ENCODE data around the gene AFF3. TPM values are rescaled to one million over a fixed set of nuclear protein-coding genes. Genes with fewer than 3 reads are reported as not detected.

The AFF3 gene
- total and polyA plus RNA-seq, 2 of the 8 experiments (the other 6 are each of a cell fraction or from before 2014, with no cell fraction given): 0.27 to 3.0 TPM

DNA sequence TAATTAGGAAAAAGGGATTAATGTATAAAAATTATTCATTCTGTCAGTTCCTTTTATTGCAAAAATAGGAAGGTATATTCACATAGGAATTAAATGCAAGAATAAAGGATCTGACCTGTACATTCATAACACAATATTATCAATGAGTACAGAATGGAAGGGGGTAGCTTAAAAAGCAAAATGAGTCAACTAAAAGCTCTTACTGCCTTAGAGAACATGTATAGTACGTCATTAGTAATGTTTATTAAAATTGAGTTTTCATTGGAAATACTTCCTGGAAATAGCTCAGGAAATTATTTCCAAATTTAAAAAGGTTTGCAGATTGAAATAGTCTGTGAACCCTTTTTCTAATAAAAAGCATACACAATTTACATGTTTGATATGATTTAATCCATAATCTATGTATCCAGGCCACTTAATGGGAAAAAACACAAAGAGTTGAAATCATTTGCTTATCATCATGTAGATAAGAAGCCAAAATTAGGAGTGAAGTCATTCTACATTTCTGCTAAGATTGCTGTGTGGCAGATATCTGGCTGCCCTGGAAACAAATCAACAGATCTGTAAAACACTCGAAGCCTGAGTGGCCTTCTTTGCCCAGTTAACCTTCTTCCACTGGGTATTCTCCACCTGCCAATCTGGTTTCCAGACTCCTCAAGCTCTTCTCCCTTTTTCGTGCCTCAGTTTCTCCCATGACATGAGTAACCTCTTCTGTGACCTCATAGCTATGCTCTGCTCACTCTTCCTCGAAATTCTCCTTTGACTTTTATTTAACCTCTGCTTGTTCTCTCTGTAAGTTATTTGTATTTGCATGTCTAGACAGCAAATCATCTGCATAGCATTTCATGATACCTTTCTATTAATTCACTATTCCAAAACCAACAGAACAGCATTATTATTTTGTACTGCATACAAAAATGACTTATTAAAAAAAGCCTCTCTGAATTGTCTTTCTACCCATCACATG, 471.3 kb downstream of the AFF3 start:
- 87% methylated on average over 4 of the region's 4 CpGs; no CpG with 5 or more reads in 1 of the 2 experiments for WGBS, 2 experiments (ENCODE audit: extremely low coverage in 1 of 2, insufficient coverage in 1 of 2, insufficient read length in 1 of 2, insufficient replicate concordance in 2 of 2, low coverage in 1 of 2, low lambda C conversion rate in 2 of 2, missing lambda C conversion rate in 1 of 2)
- FAIRE-seq: no peak
- POLR2A ChIA-PET (ENCODE audit: partially characterized antibody): no interaction called here
- no peak for TF ChIP-seq RXRA (IDR thresholded peaks at IDR 0.05; ENCODE audit: insufficient read depth, low read depth, low read length)
- no peak for TF ChIP-seq HDAC2 (IDR thresholded peaks at IDR 0.05; ENCODE audit: borderline replicate concordance in 1 of 2, low read depth in 2 of 2, low read length in 2 of 2)
- TF ChIP-seq RAD21 (IDR thresholded peaks at IDR 0.05 in 1 of 2, conservative IDR thresholded peaks at IDR 0.05 in 1 of 2; ENCODE audit: low read depth in 2 of 2, low read length in 2 of 2): no peak
- TF ChIP-seq RNF2 (IDR thresholded peaks at IDR 0.05; ENCODE audit: borderline replicate concordance, low read depth, low read length, missing control alignments, poor library complexity, severe bottlenecking): no peak
- no peak for TF ChIP-seq SIX5 (IDR thresholded peaks at IDR 0.05; ENCODE audit: low read depth, low read length)

More for the DNA sequence above, 471.3 kb downstream of the AFF3 start:
- H3K79me1 ChIP-seq (ENCODE audit: low read depth, low read length): no peaks in the 10 kb centered on the region
- no peak overlapping the region for H4K8ac ChIP-seq (ENCODE audit: extremely low read depth, insufficient read depth, low read length)
- no peak overlapping the region for H3K27ac ChIP-seq (ENCODE audit: low read depth, low read length)
- H2BK12ac ChIP-seq (ENCODE audit: low read depth, low read length): no peak overlapping the region
- H3K4ac ChIP-seq (replicated peaks; ENCODE audit: insufficient read length, low read depth, low read length): no peak overlapping the region
- DNase-seq (ENCODE audit: low read depth in 1 of 2, low spot score in 2 of 2): no peak
- H4K91ac ChIP-seq (replicated peaks; ENCODE audit: insufficient read length, low read length): no peak overlapping the region
- H3K9ac ChIP-seq (replicated peaks in 1 of 4; ENCODE audit: extremely low read depth in 1 of 4, low read depth in 3 of 4, low read length in 3 of 4): no peak overlapping the region
- CTCF ChIA-PET (ENCODE audit: partially characterized antibody): interaction anchor here (1.3 to 1.6 kb wide), 3 partner anchors 9 to 16 kb away, joined by 3 to 4 read pairs (median 4); no protein-coding TSS in a partner anchor
- no peaks in the 10 kb centered on the region for H4K20me1 ChIP-seq (replicated peaks in 1 of 2; ENCODE audit: control insufficient read depth in 1 of 2, insufficient read depth in 2 of 2, low read length in 2 of 2)
- no peak overlapping the region for H3K4me3 ChIP-seq (ENCODE audit: extremely low read depth in 1 of 4, insufficient read depth in 2 of 4, low read depth in 3 of 4, low read length in 4 of 4)
- no peaks in the 10 kb centered on the region; a peak in 1 of 7 replicates for H3K27me3 ChIP-seq (replicated peaks in 1 of 4; ENCODE audit: control insufficient read depth in 3 of 4, extremely low read depth in 1 of 4, insufficient read depth in 3 of 4, low read length in 3 of 4)
- no peak overlapping the region for H2BK120ac ChIP-seq (replicated peaks; ENCODE audit: low read depth, low read length)
- H2BK5ac ChIP-seq (ENCODE audit: low read depth, low read length): no peak overlapping the region
- H3K9me3 ChIP-seq (ENCODE audit: insufficient read depth in 2 of 2, low read depth in 1 of 2, low read length in 1 of 2): no peaks in the 10 kb centered on the region
- no peak overlapping the region for H2AK5ac ChIP-seq (ENCODE audit: low read depth, low read length)
- no peak overlapping the region for H3K4me2 ChIP-seq (ENCODE audit: insufficient read depth in 1 of 2, low read depth in 2 of 2, low read length in 2 of 2)
- no peak overlapping the region for H2BK20ac ChIP-seq (ENCODE audit: low read length)
- no peak overlapping the region for H4K5ac ChIP-seq (ENCODE audit: insufficient read length, low read depth, low read length)
- H3K23ac ChIP-seq (ENCODE audit: insufficient read length): no peak overlapping the region
- no peaks in the 10 kb centered on the region for H3K23me2 ChIP-seq (ENCODE audit: low read depth, low read length)
- no peak overlapping the region for H3K18ac ChIP-seq (ENCODE audit: extremely low read depth, low read length)
- no peaks in the 10 kb centered on the region for H3K4me1 ChIP-seq (replicated peaks in 1 of 4; ENCODE audit: control insufficient read depth in 3 of 4, insufficient read depth in 4 of 4, low read length in 3 of 4)
- no peak overlapping the region for H2BK15ac ChIP-seq (ENCODE audit: low read length)
- H3K36me3 ChIP-seq (ENCODE audit: control insufficient read depth in 2 of 4, insufficient read depth in 4 of 4, low read length in 3 of 4): no peaks in the 10 kb centered on the region
- no peak overlapping the region for H3K14ac ChIP-seq (ENCODE audit: insufficient read length)
- no peaks in the 10 kb centered on the region for H3K79me2 ChIP-seq (ENCODE audit: control insufficient read depth in 1 of 2, insufficient read depth in 2 of 2, low read length in 2 of 2)
- no peak overlapping the region for H3K56ac ChIP-seq (replicated peaks; ENCODE audit: insufficient read length, low read depth, low read length)
- no peak overlapping the region for H2AFZ ChIP-seq (ENCODE audit: low read length)
